ENCODE measurements around the gene CDH4.

DNA sequence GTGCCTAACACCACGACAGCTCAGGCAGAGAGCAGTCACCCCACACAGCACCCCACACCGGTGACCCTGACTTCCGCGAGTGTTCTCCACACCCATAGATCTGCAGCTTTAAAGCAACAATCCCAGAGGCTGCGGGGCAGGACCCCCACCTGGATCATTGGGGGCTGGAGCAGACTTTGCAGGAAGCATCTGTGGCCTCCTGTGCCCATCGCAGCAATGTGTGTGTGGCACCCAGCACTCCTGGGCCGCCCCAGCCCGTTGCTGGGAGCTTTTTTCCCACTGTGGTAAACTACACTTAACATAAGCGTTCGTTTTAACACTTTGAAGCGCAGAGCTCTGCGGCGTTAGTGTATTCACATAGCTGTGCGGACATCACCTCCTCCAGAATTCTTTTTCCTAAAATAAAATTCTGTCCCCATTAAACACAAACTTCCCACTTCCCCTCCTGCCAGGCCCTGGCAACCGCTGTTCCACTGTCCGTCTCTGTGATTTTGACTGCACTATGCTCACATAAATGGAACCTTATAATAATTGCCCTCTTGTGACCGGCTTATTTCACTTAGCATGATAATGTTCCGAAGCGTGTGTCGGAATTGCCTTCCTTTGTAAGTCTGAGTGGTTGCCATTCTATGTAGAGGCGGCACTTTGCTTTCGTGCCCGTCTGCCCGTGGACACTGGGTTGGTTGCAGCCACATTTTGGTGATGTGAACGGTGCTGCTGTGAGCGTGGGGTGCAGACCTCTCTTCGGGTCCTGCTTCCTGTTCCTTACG is 382.5 kb downstream of the CDH4 start:
- TF ChIP-seq CTCF (IDR thresholded peaks at IDR 0.05) (no peak), POLR2AphosphoS5 (IDR thresholded peaks at IDR 0.05; ENCODE audit: low read depth, low read length) (no peak), TCF7L2 (IDR thresholded peaks at IDR 0.05; ENCODE audit: low read depth, low read length) (no peak), SIN3A (IDR thresholded peaks at IDR 0.05; ENCODE audit: borderline replicate concordance, insufficient read depth, low read depth, low read length) (no peak)
- TF ChIP-seq, protein P1, sequence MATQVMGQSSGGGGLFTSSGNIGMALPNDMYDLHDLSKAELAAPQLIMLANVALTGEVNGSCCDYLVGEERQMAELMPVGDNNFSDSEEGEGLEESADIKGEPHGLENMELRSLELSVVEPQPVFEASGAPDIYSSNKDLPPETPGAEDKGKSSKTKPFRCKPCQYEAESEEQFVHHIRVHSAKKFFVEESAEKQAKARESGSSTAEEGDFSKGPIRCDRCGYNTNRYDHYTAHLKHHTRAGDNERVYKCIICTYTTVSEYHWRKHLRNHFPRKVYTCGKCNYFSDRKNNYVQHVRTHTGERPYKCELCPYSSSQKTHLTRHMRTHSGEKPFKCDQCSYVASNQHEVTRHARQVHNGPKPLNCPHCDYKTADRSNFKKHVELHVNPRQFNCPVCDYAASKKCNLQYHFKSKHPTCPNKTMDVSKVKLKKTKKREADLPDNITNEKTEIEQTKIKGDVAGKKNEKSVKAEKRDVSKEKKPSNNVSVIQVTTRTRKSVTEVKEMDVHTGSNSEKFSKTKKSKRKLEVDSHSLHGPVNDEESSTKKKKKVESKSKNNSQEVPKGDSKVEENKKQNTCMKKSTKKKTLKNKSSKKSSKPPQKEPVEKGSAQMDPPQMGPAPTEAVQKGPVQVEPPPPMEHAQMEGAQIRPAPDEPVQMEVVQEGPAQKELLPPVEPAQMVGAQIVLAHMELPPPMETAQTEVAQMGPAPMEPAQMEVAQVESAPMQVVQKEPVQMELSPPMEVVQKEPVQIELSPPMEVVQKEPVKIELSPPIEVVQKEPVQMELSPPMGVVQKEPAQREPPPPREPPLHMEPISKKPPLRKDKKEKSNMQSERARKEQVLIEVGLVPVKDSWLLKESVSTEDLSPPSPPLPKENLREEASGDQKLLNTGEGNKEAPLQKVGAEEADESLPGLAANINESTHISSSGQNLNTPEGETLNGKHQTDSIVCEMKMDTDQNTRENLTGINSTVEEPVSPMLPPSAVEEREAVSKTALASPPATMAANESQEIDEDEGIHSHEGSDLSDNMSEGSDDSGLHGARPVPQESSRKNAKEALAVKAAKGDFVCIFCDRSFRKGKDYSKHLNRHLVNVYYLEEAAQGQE (IDR thresholded peaks at IDR 0.05; ENCODE audit: insufficient read depth in 1 of 2, low read depth in 2 of 2, low read length in 1 of 2): no peak
